Thyroid gland (tissue), 4 donors: Measurements from ENCODE around the gene C12orf43.

Experiments
- POLR2A ChIP-seq, 2 donors: fragments of 450-650 bp; IDR thresholded peaks; one replicate each; pipeline ENCODE4 v1.6.1; 2017; ENCODE audit warnings: antibody characterized with exemption in 2 of 2, mild to moderate bottlenecking in 2 of 2, moderate library complexity in 1 of 2
- TF ChIP-seq, protein P1 (sequence below), 6 experiments: fragments of 200-600 bp in 3 of 6; fragments of 450-650 bp in 3 of 6; sonication (generic) in 3 of 6; IDR thresholded peaks; one replicate each; pipeline ENCODE4 v1.5.1; 2016 to 2019; ENCODE audit warnings: antibody characterized with exemption in 6 of 6, mild to moderate bottlenecking in 2 of 6, inconsistent platforms in 1 of 6, moderate library complexity in 1 of 6

DNA sequence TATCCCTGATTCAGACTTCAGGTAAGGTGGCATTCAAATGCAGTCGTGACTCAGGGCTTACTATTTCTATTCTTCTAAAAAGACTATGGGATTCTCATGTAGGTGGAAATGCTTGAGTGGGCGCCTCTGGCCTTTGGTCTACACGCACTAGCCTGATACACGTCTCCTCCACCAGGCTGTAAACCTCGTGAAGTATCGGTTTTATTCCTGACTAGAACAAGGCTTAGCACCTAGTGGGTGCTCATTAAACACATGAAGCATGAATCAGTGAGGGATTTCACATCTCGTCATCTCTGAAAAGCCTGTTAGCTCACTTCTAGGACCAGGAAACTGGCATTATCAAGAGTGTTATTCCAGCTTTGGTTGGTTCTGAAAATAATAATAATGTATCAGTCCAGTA lies 55.6 kb downstream of the C12orf43 start:
- TF ChIP-seq, protein P1, sequence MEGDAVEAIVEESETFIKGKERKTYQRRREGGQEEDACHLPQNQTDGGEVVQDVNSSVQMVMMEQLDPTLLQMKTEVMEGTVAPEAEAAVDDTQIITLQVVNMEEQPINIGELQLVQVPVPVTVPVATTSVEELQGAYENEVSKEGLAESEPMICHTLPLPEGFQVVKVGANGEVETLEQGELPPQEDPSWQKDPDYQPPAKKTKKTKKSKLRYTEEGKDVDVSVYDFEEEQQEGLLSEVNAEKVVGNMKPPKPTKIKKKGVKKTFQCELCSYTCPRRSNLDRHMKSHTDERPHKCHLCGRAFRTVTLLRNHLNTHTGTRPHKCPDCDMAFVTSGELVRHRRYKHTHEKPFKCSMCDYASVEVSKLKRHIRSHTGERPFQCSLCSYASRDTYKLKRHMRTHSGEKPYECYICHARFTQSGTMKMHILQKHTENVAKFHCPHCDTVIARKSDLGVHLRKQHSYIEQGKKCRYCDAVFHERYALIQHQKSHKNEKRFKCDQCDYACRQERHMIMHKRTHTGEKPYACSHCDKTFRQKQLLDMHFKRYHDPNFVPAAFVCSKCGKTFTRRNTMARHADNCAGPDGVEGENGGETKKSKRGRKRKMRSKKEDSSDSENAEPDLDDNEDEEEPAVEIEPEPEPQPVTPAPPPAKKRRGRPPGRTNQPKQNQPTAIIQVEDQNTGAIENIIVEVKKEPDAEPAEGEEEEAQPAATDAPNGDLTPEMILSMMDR (IDR thresholded peaks at IDR 0.05), result no peak
- TF ChIP-seq POLR2A (IDR thresholded peaks at IDR 0.05), result no peak
